Cardiac septum (tissue), 1 donor: ENCODE results near the gene COL20A1. TPM values are rescaled to one million over a fixed set of nuclear protein-coding genes. Genes with fewer than 3 reads are reported as not detected.

Source experiments
- DNase-seq: peaks from one replicate; pipeline ENCODE4 v3.0.0-alpha.2; 2020; ENCODE audit warnings: low spot score
- intact Hi-C: fragments of 100-400 bp; cut with DNase I; formaldehyde crosslinking; loops from one replicate; pipeline ENCODE4 v1.14.0; 2022
- total RNA-seq: library from RNA; stranded (reverse); fragmentation: NEBNext Ultra II Directional; extraction: Animal tissue kit (Norgen Biotek cat#: 25700); gene quantifications from one replicate; pipeline ENCODE4 v1.2.1, GENCODE V29; 2021
- donor health status: DM: no; HTN: no; CAD: no.

Gene COL20A1
- total RNA-seq, 1 donor from 2014 or later, result 0.22 TPM

GRCh38 chr20:63315240-63315689 is 22.3 kb downstream of the COL20A1 start:
- intact Hi-C loops, result no loop called here

GRCh38 chr20:63315731-63316491 is 22.9 kb downstream of the COL20A1 start:
- intact Hi-C loops, result no loop called here
- peak; percentile 74 for DNase-seq

More at GRCh38 chr20:63315240-63315689, 22.3 kb downstream of the COL20A1 start:
- peak; percentile 49 for DNase-seq

- intact Hi-C loops, result no loop called here
- peak; percentile 51 for DNase-seq
Observed at GRCh38 chr20:63316502-63316921, 23.5 kb downstream of the COL20A1 start.

GRCh38 chr20:63317061-63317460 is 24.1 kb downstream of the COL20A1 start:
- no peak for DNase-seq
- intact Hi-C loops, result no loop called here

GRCh38 chr20:63317601-63318291 is 24.8 kb downstream of the COL20A1 start:
- intact Hi-C loops, result no loop called here
- DNase-seq, result peak; percentile 58

- intact Hi-C loops, result no loop called here
- peak; percentile 70 for DNase-seq
Observed at GRCh38 chr20:63318391-63319163, 25.6 kb downstream of the COL20A1 start.

- intact Hi-C loops, result no loop called here
- DNase-seq, result peak; percentile 62
Observed at GRCh38 chr20:63319164-63320040, 26.4 kb downstream of the COL20A1 start.

GRCh38 chr20:63320041-63320511 is 27.1 kb downstream of the COL20A1 start:
- intact Hi-C loops, result no loop called here
- peak; percentile 68 for DNase-seq

- peak; percentile 33 for DNase-seq
- intact Hi-C loops, result no loop called here
Observed at GRCh38 chr20:63320616-63321147, 27.7 kb downstream of the COL20A1 start.

GRCh38 chr20:63321148-63321831 is 28.3 kb downstream of the COL20A1 start:
- DNase-seq, result peak; percentile 66
- intact Hi-C loops, result no loop called here

- intact Hi-C loops, result no loop called here
- DNase-seq, result peak; percentile 70
Observed at GRCh38 chr20:63322146-63322932, 29.4 kb downstream of the COL20A1 start.

GRCh38 chr20:63322933-63323273 is 29.9 kb downstream of the COL20A1 start:
- intact Hi-C loops, result no loop called here
- peak; percentile 44 for DNase-seq

- intact Hi-C loops, result no loop called here
- DNase-seq, result peak; percentile 22
Observed at GRCh38 chr20:63323357-63323981, 30.5 kb downstream of the COL20A1 start.

GRCh38 chr20:63325021-63325471 is 32.1 kb downstream of the COL20A1 start:
- peak; percentile 55 for DNase-seq
- intact Hi-C loops, result no loop called here

GRCh38 chr20:63325554-63326313 is 32.7 kb downstream of the COL20A1 start:
- DNase-seq, result peak; percentile 19

More at GRCh38 chr20:63325554-63326313, 32.7 kb downstream of the COL20A1 start:
- intact Hi-C loops, result no loop called here
